GM10248 (cell line): ENCODE measurements around the gene SSTR4.

ENCODE experiments used
- CTCF ChIA-PET: fragments of 300-600 bp; sonication (Branson Sonifier 250); formaldehyde crosslinking; extraction: SDS; loops from one replicate; lab custom pipeline; 2021; ENCODE audit warnings: antibody characterized with exemption; lab: Yijun Ruan, JAX
- POLR2A ChIA-PET: fragments of 350-650 bp; sonication (Branson Sonifier 250); formaldehyde crosslinking; extraction: SDS; loops from one replicate; lab custom pipeline; 2020; ENCODE audit warnings: antibody characterized with exemption; lab: Yijun Ruan, JAX
- DNase-seq: peaks from one replicate; pipeline ENCODE4 v3.0.0; 2012; ENCODE audit errors: extremely low spot score
- TF ChIP-seq, protein P1 (sequence below): IDR thresholded peaks from 2 replicates; pipeline ENCODE4 v1.5.1; 2012; ENCODE audit warnings: mild to moderate bottlenecking, low read depth; ENCODE audit errors: extremely low read depth, missing control alignments, control extremely low read depth

SSTR4 gene

DNA sequence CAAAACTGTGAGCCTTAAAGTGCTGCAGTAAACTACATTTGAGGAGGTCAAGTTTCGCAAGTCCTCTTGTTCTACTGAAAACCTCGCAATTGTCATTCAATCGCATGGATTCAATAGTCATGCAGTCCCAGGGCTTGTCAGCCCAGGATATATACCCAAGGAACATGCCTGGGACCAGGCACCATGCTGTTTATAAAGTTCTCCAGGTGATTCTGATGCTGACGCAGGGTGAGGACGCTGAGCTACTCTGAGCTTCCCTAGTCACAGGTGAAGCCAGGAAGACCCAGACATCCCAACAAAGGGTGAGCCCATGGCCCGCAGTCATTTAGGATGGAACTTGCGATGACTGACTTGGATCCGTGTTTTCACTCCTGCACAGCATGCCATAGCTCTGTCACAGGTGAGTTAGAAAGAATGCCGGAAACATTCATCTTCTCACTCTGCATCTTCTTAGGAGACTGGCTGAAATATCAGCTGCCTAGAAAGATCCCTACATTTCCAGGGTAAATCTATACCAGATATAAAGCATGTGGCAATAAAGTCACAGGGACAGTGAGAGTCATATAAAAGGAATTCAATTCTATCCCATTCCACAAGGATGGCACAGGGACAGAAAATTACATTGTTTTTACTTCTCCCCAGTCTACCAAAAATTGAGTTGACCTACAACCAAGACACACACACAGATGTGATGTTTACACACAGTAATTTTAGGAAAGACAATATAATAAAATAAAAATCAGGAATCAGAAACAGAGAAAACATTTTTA is 27.0 kb upstream of the SSTR4 start:
- ChIA-PET POLR2A (no interaction called here), CTCF (no interaction called here)
- TF ChIP-seq, protein P1, sequence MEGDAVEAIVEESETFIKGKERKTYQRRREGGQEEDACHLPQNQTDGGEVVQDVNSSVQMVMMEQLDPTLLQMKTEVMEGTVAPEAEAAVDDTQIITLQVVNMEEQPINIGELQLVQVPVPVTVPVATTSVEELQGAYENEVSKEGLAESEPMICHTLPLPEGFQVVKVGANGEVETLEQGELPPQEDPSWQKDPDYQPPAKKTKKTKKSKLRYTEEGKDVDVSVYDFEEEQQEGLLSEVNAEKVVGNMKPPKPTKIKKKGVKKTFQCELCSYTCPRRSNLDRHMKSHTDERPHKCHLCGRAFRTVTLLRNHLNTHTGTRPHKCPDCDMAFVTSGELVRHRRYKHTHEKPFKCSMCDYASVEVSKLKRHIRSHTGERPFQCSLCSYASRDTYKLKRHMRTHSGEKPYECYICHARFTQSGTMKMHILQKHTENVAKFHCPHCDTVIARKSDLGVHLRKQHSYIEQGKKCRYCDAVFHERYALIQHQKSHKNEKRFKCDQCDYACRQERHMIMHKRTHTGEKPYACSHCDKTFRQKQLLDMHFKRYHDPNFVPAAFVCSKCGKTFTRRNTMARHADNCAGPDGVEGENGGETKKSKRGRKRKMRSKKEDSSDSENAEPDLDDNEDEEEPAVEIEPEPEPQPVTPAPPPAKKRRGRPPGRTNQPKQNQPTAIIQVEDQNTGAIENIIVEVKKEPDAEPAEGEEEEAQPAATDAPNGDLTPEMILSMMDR = no peak
- DNase-seq = no peak

DNA sequence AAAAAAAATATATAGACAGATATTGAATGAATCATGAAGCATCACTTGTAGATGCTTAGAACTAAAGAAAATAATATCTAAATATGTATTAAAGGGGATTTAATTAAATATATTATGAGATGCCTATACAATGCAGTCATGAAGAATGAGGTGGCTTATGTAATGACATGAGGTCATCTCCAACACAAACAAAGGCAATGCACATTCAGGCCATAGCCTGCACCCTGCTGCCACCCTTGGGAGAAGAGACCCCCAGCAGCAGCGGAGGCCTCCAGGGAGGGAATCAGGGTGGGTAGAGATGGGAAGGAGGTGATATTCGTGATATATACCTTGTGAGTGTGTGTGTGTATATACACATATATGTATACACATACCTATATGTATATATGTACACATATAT is 26.4 kb upstream of the SSTR4 start:
- ChIA-PET CTCF (no interaction called here), POLR2A (no interaction called here)
- TF ChIP-seq, protein P1 = no peak
- no peak for DNase-seq

DNA sequence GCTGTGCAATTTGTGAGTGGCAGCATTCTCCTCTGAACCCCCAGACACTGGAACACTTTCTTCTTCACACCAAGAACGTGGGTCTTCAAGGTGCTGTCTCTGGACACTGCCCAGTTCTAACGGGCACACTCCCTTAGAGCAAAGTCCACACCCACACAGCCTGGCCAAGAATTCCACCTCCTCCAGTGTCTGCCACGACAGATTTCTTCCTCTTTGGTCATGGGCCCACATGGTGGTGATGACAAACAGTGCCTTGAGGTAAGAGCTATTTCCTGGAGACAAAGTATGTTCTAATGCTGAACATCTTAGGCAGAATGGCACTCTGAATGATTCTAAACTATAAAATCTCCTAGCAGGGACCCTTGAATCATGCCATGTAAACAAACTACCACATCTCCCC is 25.5 kb upstream of the SSTR4 start:
- POLR2A ChIA-PET = no interaction called here
- CTCF ChIA-PET = no interaction called here
- DNase-seq = no peak
- TF ChIP-seq, protein P1 = no peak

DNA sequence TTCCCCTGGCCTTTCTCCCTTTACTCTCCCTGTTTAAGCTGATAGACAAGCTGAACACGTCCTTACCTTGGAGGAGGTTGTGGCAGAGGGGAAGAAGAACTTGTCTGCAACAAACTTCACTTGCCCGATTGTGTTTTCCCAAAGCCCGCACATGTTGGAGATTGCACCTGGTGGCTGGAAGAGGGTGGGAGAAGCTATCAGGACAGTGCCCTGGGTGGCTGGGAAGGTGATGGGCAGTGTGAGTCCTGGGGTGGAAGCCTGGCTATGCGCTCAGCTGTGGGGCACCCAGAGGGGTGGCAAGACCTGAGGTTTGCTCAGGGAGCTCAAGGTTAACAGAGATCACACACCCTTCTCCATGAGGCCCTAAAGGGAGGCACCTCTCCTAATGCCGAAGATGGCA is 25.0 kb upstream of the SSTR4 start:
- ChIA-PET CTCF (no interaction called here), POLR2A (no interaction called here)
- TF ChIP-seq, protein P1 = no peak
- DNase-seq = no peak

DNA sequence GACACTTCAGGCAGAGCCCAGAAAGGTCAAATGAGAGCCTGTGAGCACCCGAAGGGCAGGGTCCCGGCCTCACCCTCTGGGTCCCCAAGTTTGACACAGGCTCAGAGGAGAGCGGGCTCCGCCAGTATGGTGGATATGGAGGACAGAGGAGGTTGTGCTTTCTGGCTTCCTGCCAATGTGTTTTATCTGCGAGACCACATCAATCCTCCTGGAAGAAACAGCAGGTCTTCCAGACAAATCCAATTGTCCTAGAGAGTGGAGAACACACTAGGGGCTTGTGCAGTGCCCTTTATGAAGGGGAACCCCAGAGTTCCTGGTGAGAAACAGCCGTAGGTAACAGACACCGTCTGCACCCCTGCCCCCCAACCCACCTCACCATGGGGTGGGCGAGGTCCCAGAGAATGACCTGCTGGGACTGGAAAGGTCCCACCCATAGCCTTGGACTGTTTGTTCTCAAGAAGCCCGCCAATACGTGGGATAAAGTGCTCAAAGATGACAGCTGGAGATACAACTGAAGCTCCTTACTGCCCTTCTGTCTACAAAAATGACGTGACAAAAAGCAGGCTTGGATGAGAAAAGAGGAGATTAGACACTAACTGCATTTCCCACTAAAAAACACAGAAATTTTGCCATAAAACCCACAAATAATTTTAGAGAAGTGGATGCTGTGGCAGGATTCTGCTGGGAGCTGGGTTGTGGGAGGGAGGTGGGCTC is 23.9 kb upstream of the SSTR4 start:
- POLR2A ChIA-PET = no interaction called here
- TF ChIP-seq, protein P1 = no peak
- CTCF ChIA-PET = no interaction called here
- DNase-seq = no peak

DNA sequence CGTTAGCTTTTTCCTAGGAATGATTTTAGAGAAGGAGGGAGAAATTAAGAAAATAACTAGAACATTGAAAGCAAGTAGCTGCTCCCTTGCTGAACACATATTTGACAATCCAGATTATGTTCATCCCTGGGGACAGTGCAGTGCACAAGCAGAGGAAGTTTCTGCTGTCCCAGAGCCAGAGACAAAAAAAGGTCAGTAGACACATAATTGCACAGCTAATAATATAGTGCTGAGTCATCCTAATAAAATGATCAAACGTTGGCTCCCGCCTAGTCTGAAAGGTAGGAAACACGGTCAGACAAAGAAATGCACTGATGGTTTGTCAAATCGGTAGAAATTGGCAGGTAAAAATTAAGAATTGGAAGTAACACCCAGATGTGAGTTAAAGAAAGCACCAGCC is 21.7 kb upstream of the SSTR4 start:
- TF ChIP-seq, protein P1 = no peak
- no peak for DNase-seq
- CTCF ChIA-PET = interaction anchor here (1.3 kb wide), 1 partner anchor 222 kb away, joined by 4 read pairs; no protein-coding TSS in a partner anchor
- POLR2A ChIA-PET = no interaction called here
